A673 (cell line): ENCODE data around the gene ASL.

Experiments used
- EZH2 ChIP-seq: fragments of 200-600 bp; sonication (generic); IDR thresholded peaks from 2 replicates; pipeline ENCODE4 v1.6.1; 2017; ENCODE audit warnings: borderline replicate concordance, low read depth, mild to moderate bottlenecking, mixed read lengths, antibody characterized with exemption, low read length; ENCODE audit not compliant: poor library complexity, severe bottlenecking
- TF ChIP-seq, protein P1 (sequence below): fragments of 300-800, 200-600 bp; sonication (generic); conservative IDR thresholded peaks from 2 replicates; pipeline ENCODE4 v1.5.1; 2017; ENCODE audit warnings: low read depth, mild to moderate bottlenecking, antibody characterized with exemption, low read length, moderate library complexity, mixed read lengths

DNA sequence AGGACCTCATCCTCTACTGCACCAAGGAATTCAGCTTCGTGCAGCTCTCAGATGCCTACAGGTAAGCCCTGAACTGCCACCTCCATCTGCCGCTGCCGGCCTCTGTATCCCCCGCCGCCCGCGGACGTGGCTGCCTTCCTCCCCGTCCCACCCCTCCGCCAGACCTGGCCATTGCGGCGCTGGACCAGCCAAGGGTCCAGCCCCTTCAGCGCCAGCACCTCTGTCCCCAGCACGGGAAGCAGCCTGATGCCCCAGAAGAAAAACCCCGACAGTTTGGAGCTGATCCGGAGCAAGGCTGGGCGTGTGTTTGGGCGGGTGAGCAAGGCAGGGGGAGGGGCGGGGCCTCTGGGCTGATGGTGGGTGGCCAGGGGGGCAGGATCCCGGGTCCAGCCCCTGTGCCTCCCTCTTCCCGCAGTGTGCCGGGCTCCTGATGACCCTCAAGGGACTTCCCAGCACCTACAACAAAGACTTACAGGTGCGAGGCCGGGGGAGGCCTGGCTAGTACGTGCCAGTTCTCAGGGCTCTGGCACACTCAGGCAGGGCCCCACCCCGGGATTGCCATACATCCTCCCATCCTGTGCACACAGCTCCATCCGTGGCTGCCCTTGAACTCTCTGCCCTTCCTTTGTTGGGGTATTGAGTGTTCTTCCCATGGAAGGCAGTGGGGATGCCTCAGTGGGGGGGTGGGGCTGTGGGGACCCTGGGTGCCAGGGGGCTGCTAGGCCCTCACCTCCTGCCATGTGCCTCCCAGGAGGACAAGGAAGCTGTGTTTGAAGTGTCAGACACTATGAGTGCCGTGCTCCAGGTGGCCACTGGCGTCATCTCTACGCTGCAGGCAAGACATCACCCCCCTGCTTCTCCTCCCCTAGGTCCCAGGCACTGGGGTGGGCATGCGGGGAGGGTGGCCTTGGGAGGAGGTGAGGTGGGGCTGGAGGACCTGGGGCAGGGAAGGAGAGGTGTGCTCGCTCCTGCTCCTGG, 13.5 kb downstream of the ASL start:
- TF ChIP-seq, protein P1, sequence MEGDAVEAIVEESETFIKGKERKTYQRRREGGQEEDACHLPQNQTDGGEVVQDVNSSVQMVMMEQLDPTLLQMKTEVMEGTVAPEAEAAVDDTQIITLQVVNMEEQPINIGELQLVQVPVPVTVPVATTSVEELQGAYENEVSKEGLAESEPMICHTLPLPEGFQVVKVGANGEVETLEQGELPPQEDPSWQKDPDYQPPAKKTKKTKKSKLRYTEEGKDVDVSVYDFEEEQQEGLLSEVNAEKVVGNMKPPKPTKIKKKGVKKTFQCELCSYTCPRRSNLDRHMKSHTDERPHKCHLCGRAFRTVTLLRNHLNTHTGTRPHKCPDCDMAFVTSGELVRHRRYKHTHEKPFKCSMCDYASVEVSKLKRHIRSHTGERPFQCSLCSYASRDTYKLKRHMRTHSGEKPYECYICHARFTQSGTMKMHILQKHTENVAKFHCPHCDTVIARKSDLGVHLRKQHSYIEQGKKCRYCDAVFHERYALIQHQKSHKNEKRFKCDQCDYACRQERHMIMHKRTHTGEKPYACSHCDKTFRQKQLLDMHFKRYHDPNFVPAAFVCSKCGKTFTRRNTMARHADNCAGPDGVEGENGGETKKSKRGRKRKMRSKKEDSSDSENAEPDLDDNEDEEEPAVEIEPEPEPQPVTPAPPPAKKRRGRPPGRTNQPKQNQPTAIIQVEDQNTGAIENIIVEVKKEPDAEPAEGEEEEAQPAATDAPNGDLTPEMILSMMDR: no peak
- TF ChIP-seq EZH2: no peak
